Measurements from ENCODE around the gene VAMP5. TPM values are rescaled to one million over a fixed set of nuclear protein-coding genes. Genes with fewer than 3 reads are reported as not detected.
A peak's percentile ranks its signal among the peaks of the same experiment; 100 is the strongest.

The VAMP5 gene
- total and polyA plus RNA-seq, 2 of the 8 experiments (the other 6 are each of a cell fraction or from before 2014, with no cell fraction given), result 4.7 to 14.2 TPM

DNA sequence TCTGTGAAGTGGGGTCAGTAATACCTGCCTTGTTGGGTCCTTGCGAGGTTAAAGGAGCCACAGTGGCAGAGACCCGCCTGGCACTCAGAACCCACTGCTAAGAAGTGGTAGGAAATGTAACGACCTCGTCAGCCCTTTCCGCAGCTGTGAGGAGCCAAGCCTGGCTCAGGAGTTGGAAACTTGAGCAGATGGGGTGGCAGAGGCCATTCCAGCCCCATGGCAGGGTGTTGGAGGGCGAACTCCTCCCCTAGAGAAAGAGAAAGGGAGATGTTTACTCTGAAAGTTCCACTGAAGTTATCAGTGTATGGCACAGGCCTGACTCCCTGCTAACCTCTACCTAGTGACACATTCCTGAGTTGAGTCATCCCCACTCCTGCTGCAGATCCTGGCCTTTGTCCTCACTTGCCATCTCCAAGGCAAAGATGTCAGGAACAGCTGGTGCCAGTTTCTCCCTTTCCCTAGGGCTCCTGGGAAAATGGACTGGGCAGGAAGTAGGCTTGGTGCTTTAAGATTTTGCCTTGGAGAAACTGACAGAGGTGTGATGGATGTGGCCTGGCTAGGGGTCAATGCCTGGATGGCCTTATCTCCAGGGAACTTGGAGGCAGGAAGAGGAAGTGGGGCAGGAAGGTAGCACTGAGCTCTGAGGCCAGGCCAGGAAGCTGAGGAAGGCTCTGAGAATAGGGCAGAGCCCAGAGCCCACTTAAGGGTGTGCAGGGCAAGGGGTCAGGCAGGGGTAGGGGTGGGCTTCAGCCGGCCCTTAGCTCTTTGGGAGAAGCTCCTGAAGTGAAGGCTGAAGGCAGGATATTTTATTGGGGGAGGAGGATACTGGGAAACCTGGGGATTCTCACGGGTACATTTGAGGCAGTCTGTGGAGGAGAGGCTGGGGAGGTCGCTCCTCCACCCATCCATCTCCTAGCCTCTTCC is 888 bp downstream of the VAMP5 start:
- POLR2A ChIA-PET (ENCODE audit: partially characterized antibody), result interaction anchor here (1.0 to 2.0 kb wide), 6 partner anchors 9 to 27 kb away, joined by 3 to 15 read pairs (median 4); partner anchors contain the start of genes C2orf68, GGCX, RNF181 and TMEM150A
- no peak overlapping the region; the same call in 1 of the 2 replicates for H2BK12ac ChIP-seq (ENCODE audit: low read depth, low read length)
- FAIRE-seq, result no peak

More for the DNA sequence above, 888 bp downstream of the VAMP5 start:
- Histone ChIP-seq H3K18ac (ENCODE audit: extremely low read depth, low read length) (no peak overlapping the region), H3K79me1 (ENCODE audit: low read depth, low read length) (no peaks in the 10 kb centered on the region; the same call in 1 of the 2 replicates), H2BK20ac (ENCODE audit: low read length) (no peak overlapping the region), H3K9ac (replicated peaks in 1 of 4; ENCODE audit: extremely low read depth in 1 of 4, low read depth in 3 of 4, low read length in 3 of 4) (0 out of 7 replicates have a peak overlapping the region, but pooled peaks of 1 of the 4 experiments have one; percentile 19), H2AFZ (ENCODE audit: low read length) (peak overlapping the region; percentile 66), H4K91ac (replicated peaks; ENCODE audit: insufficient read length, low read length) (no peak overlapping the region), H3K4me3 (ENCODE audit: extremely low read depth in 1 of 4, insufficient read depth in 2 of 4, low read depth in 3 of 4, low read length in 4 of 4) (peak overlapping the region; percentile 23 to 64 (median 52)), H3K23ac (ENCODE audit: insufficient read length) (no peak overlapping the region), H3K4me1 (replicated peaks in 1 of 4; ENCODE audit: control insufficient read depth in 3 of 4, insufficient read depth in 4 of 4, low read length in 3 of 4) (peaks cover 0 to 11% (median 3%) of the 10 kb centered on the region in 4 experiments; a peak in 4 of 7 replicates), H4K8ac (ENCODE audit: extremely low read depth, insufficient read depth, low read length) (no peak overlapping the region), H2BK120ac (replicated peaks; ENCODE audit: low read depth, low read length) (no peak overlapping the region), H3K9me3 (ENCODE audit: insufficient read depth in 2 of 2, low read depth in 1 of 2, low read length in 1 of 2) (no peaks in the 10 kb centered on the region), H3K36me3 (ENCODE audit: control insufficient read depth in 2 of 4, insufficient read depth in 4 of 4, low read length in 3 of 4) (no peaks in the 10 kb centered on the region), H3K56ac (replicated peaks; ENCODE audit: insufficient read length, low read depth, low read length) (no peak overlapping the region), H3K23me2 (ENCODE audit: low read depth, low read length) (peaks cover 5% of the 10 kb centered on the region; the same call in 1 of the 2 replicates), H4K20me1 (replicated peaks in 1 of 2; ENCODE audit: control insufficient read depth in 1 of 2, insufficient read depth in 2 of 2, low read length in 2 of 2) (no peaks in the 10 kb centered on the region), H3K27ac (ENCODE audit: low read depth, low read length) (no peak overlapping the region), H3K27me3 (replicated peaks in 1 of 4; ENCODE audit: control insufficient read depth in 3 of 4, extremely low read depth in 1 of 4, insufficient read depth in 3 of 4, low read length in 3 of 4) (peaks cover 8 to 34% (median 21%) of the 10 kb centered on the region in 4 experiments; a peak in 6 of 7 replicates), H3K14ac (ENCODE audit: insufficient read length) (no peak overlapping the region), H3K4ac (replicated peaks; ENCODE audit: insufficient read length, low read depth, low read length) (no peak overlapping the region), H3K79me2 (ENCODE audit: control insufficient read depth in 1 of 2, insufficient read depth in 2 of 2, low read length in 2 of 2) (no peaks in the 10 kb centered on the region), H3K4me2 (ENCODE audit: insufficient read depth in 1 of 2, low read depth in 2 of 2, low read length in 2 of 2) (peak overlapping the region; percentile 67 to 89), H2AK5ac (ENCODE audit: low read depth, low read length) (no peak overlapping the region), H4K5ac (ENCODE audit: insufficient read length, low read depth, low read length) (no peak overlapping the region), H2BK5ac (ENCODE audit: low read depth, low read length) (peak overlapping the region; percentile 19; the same call in 1 of the 2 replicates), H2BK15ac (ENCODE audit: low read length) (peak overlapping the region; percentile 65; the same call in 1 of the 2 replicates)
- DNase-seq (ENCODE audit: low read depth in 1 of 2, low spot score in 2 of 2), result no peak
- no peak for TF ChIP-seq SAP30 (IDR thresholded peaks at IDR 0.05; ENCODE audit: insufficient read depth, insufficient replicate concordance, low read length)
- 0 out of 2 replicates have a peak, but pooled peaks have one; percentile 19 for TF ChIP-seq SUZ12 (IDR thresholded peaks at IDR 0.05; ENCODE audit: low read length)
- TF ChIP-seq KDM5A (IDR thresholded peaks at IDR 0.05; ENCODE audit: low read length), result no peak
- peak; percentile 28 for TF ChIP-seq EZH2 (IDR thresholded peaks at IDR 0.05; ENCODE audit: low read depth, low read length, severe bottlenecking)
- CTCF ChIA-PET (ENCODE audit: partially characterized antibody), result interaction anchor here (0.6 to 1.5 kb wide), 4 partner anchors 9 to 414 kb away, joined by 3 to 5 read pairs (median 4); no protein-coding TSS in a partner anchor
- 60% methylated on average over 9 of the region's 9 CpGs; no CpG with 5 or more reads in 1 of the 2 experiments for WGBS, 2 experiments (ENCODE audit: extremely low coverage in 1 of 2, insufficient coverage in 1 of 2, insufficient read length in 1 of 2, insufficient replicate concordance in 2 of 2, low coverage in 1 of 2, low lambda C conversion rate in 2 of 2, missing lambda C conversion rate in 1 of 2)

Measured in H1 (cell line).